Astrocyte (in vitro differentiated cells and primary cell): ENCODE data around the gene HOXA7. TPM values are rescaled to one million over a fixed set of nuclear protein-coding genes. Genes with fewer than 3 reads are reported as not detected.

Experiments
- DNase-seq: peaks from one replicate; pipeline ENCODE4 v3.0.0-alpha.2; 2010; ENCODE audit warnings: low read depth
- FAIRE-seq: peaks from 2 replicates; lab custom pipeline; 2011; peaks lifted over from hg19 to GRCh38; lab: Jason Lieb, UNC
- H2AFZ ChIP-seq: 2 replicates; pipeline ENCODE4 v1.6.0; 2012; ENCODE audit warnings: low read depth, low read length, inconsistent platforms
- H3K27ac ChIP-seq: 2 replicates; pipeline ENCODE4 v1.5.1; 2011; ENCODE audit warnings: low read depth, low read length, inconsistent platforms
- H3K27me3 ChIP-seq: 2 replicates; pipeline ENCODE4 v1.6.0; 2011; ENCODE audit warnings: low read length, inconsistent platforms; ENCODE audit not compliant: insufficient read depth
- H3K36me3 ChIP-seq: 2 replicates; pipeline ENCODE4 v1.5.1; 2011; ENCODE audit warnings: low read length, inconsistent platforms; ENCODE audit not compliant: insufficient read depth
- H3K4me1 ChIP-seq: 2 replicates; pipeline ENCODE4 v1.5.1; 2011; ENCODE audit warnings: low read length, inconsistent platforms; ENCODE audit not compliant: insufficient read depth
- H3K4me2 ChIP-seq: 2 replicates; pipeline ENCODE4 v1.6.0; 2012; ENCODE audit warnings: low read length, inconsistent platforms
- H3K4me3 ChIP-seq: 2 replicates; pipeline ENCODE4 v1.5.1; 2011; ENCODE audit warnings: low read depth, mild to moderate bottlenecking, low read length, inconsistent platforms; ENCODE audit not compliant: insufficient read depth
- H3K79me2 ChIP-seq: 2 replicates; pipeline ENCODE4 v1.6.0; 2012; ENCODE audit warnings: mild to moderate bottlenecking, low read length, inconsistent platforms; ENCODE audit not compliant: insufficient read depth
- H3K9ac ChIP-seq: 2 replicates; pipeline ENCODE4 v1.6.0; 2012; ENCODE audit warnings: mild to moderate bottlenecking, low read length, inconsistent platforms
- H3K9me3 ChIP-seq: 2 replicates; pipeline ENCODE4 v1.5.1; 2012; ENCODE audit warnings: low read depth, mild to moderate bottlenecking, low read length, inconsistent platforms; ENCODE audit not compliant: insufficient read depth
- H4K20me1 ChIP-seq: 2 replicates; pipeline ENCODE4 v1.6.0; 2012; ENCODE audit warnings: low read length, inconsistent platforms; ENCODE audit not compliant: insufficient read depth
- H3K27ac Mint-ChIP-seq: one replicate; pipeline ENCODE4 v1.8.0; 2021; ENCODE audit warnings: mild to moderate bottlenecking, mixed read lengths; ENCODE audit not compliant: unreplicated experiment
- H3K27me3 Mint-ChIP-seq: one replicate; pipeline ENCODE4 v1.8.0; 2021; ENCODE audit warnings: low read depth, mixed read lengths; ENCODE audit not compliant: unreplicated experiment
- H3K36me3 Mint-ChIP-seq: one replicate; pipeline ENCODE4 v1.8.0; 2021; ENCODE audit warnings: low read depth, mixed read lengths; ENCODE audit not compliant: unreplicated experiment
- H3K4me1 Mint-ChIP-seq: one replicate; pipeline ENCODE4 v1.8.0; 2021; ENCODE audit warnings: low read depth, mixed read lengths; ENCODE audit not compliant: unreplicated experiment
- H3K4me3 Mint-ChIP-seq: one replicate; pipeline ENCODE4 v1.8.0; 2021; ENCODE audit warnings: mild to moderate bottlenecking, moderate library complexity, mixed read lengths; ENCODE audit not compliant: unreplicated experiment
- H3K9me3 Mint-ChIP-seq: one replicate; pipeline ENCODE4 v1.8.0; 2021; ENCODE audit warnings: mild to moderate bottlenecking, mixed read lengths; ENCODE audit not compliant: unreplicated experiment
- CTCF ChIP-seq: IDR thresholded peaks from 2 replicates; pipeline ENCODE4 v1.5.1; 2011; ENCODE audit warnings: low read depth, mild to moderate bottlenecking, inconsistent platforms, low read length, moderate library complexity; ENCODE audit not compliant: insufficient read depth
- EZH2 ChIP-seq: IDR thresholded peaks from 2 replicates; pipeline ENCODE4 v1.6.1; 2012; ENCODE audit warnings: mild to moderate bottlenecking, low read length, inconsistent platforms; ENCODE audit not compliant: insufficient read depth
- total RNA-seq: library from RNA; stranded (reverse); gene quantifications from 2 replicates; pipeline ENCODE4 v1.2.1, GENCODE V29; 2021

The HOXA7 gene
- total RNA-seq, 1 donor from 2014 or later, result not detected

- Mint-ChIP-seq H3K27ac (peak within 1 kb of the TSS; percentile 53), H3K4me1 (no peaks in the 10 kb centered on the region), H3K27me3 (peaks cover 80% of the 10 kb centered on the region), H3K36me3 (no peaks in the 10 kb centered on the region), H3K4me3 (no peak within 1 kb of the TSS), H3K9me3 (peaks cover 50% of the 10 kb centered on the region)
- no peaks in the 10 kb centered on the region for H4K20me1 ChIP-seq
- TF ChIP-seq CTCF (no peak), EZH2 (peak; percentile 63)
- no peak for FAIRE-seq
- no peak within 1 kb of the TSS for H3K27ac ChIP-seq
- peaks cover 92% of the 10 kb centered on the region for H3K27me3 ChIP-seq
- peaks cover 24% of the 10 kb centered on the region for H3K9me3 ChIP-seq
- no peaks in the 10 kb centered on the region for H3K36me3 ChIP-seq
- no peaks in the 10 kb centered on the region for H3K79me2 ChIP-seq
- peaks cover 9% of the 10 kb centered on the region for H3K4me1 ChIP-seq
- H2AFZ ChIP-seq, result no peak within 1 kb of the TSS
- no peak within 1 kb of the TSS for H3K4me3 ChIP-seq
- no peak within 1 kb of the TSS for H3K9ac ChIP-seq
- H3K4me2 ChIP-seq, result peak within 1 kb of the TSS; percentile 85
- no peak for DNase-seq
Observed at GRCh38 chr7:27151931-27152815, 4.3 kb downstream of the HOXA7 start, which contains the start of gene HOXA3. HOXA3 (minus strand) TSS chr7:27152583; CDS start chr7:27110640, 41,943 bp downstream.

- no peak overlapping the region for H3K27ac ChIP-seq
- H3K79me2 ChIP-seq, result no peaks in the 10 kb centered on the region
- no peak overlapping the region for H3K9ac ChIP-seq
- Mint-ChIP-seq H3K9me3 (peaks cover 52% of the 10 kb centered on the region), H3K27me3 (peaks cover 82% of the 10 kb centered on the region), H3K36me3 (no peaks in the 10 kb centered on the region), H3K4me1 (no peaks in the 10 kb centered on the region), H3K4me3 (no peak overlapping the region), H3K27ac (no peak overlapping the region)
- peak overlapping the region; percentile 85 for H3K4me2 ChIP-seq
- TF ChIP-seq CTCF (no peak), EZH2 (peak; percentile 45)
- no peaks in the 10 kb centered on the region for H3K36me3 ChIP-seq
- FAIRE-seq, result no peak
- no peak for DNase-seq
- peaks cover 9% of the 10 kb centered on the region for H3K4me1 ChIP-seq
- H3K4me3 ChIP-seq, result peak overlapping the region; percentile 37
- peaks cover 24% of the 10 kb centered on the region for H3K9me3 ChIP-seq
- H3K27me3 ChIP-seq, result peaks cover 95% of the 10 kb centered on the region
- H2AFZ ChIP-seq, result peak overlapping the region; percentile 66
- H4K20me1 ChIP-seq, result no peaks in the 10 kb centered on the region
Observed at GRCh38 chr7:27151341-27151930, 5.0 kb downstream of the HOXA7 start.
